ENCODE measurements around the gene SPTBN4.
"Not testable (repeated sequence)": the region's sequence is repeated elsewhere in the genome, so short reads cannot be mapped to it uniquely, and the experiment has no call there.

The SPTBN4 gene

GRCh38 chr19:40465557-40466218 is 1.1 kb upstream of the SPTBN4 start, which contains the start of gene BLVRB:
TSS of gene BLVRB (minus strand) at chr19:40465745. CDS start at chr19:40465688, 57 bp downstream.
- DNase-seq = peak; percentile 100

DNA sequence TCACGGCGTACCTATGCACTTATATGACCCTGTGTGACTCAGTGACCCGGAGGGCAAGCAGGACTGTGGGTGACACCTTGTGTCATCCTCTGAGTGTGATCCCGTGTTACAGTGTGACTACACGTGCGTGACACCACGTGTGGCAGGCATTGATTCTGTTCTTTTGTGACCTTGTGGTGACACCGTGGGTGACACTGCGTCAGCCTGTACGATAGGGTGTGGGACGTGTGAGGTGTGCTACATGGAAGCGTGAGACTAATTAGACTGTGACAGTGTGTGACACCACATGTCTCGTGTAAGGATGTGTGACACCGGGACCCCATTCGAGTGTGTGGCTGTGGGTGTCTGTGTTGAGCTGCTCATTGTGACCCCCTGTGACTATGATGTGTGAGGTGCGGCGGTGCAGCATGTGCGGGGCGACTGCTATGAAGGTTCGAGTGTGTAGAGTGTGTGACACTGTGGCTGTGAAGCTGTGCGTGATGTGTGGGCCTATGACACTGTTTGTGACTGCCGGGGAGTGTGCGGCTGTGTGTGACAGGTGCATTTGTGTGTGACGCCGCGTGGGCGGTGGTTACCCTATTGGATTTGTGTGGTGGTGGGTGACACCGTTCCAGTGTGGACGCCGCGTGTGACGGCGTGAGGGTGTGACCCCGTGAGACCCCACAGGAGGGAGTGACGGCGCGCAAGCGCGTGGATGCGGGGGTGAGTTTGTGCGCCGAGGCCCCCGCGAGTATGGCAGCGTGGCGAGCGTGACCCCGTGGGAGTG is 399 bp upstream of the SPTBN4 start:
- peak; percentile 69 for DNase-seq

DNA sequence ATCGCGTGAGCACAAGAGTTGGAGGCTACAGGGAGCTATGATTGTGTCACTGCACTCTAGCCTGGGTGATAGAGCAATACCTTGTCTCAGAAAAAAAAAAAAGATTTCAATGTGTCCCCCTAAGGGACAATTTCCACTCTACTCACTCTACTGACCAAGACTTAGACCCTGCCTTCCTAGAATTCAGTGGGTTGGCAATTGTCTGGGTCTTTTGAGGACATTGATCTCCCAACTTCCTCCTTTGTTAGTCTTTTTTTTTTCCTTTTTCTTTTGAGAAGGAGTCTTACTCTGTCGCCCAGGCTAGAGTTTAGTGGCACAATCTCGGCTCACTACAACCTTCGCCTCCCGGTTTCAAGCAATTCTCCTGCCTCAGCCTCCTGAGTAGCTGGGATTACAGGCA is 2.2 kb downstream of the SPTBN4 start:
- no peak for DNase-seq

GRCh38 chr19:40471111-40471510 is 4.3 kb downstream of the SPTBN4 start:
- DNase-seq = no peak

DNA sequence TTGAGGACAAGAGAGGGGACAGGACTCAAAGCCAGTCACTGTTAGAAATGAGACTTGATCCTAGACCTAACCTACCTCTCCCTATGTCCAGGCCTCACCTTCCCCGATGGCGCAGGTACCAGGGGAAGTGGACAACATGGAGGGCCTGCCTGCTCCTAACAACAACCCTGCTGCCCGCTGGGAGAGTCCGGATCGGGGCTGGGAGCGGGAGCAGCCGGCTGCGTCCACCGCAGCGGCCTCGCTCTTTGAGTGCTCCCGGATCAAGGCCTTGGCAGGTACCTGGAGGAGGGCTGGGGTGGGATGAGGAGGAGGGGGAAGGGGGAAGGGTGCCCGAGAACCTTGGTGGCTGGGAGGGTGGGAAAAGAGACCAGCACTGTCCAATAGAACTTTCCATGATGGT is 5.7 kb downstream of the SPTBN4 start:
- no peak for DNase-seq

DNA sequence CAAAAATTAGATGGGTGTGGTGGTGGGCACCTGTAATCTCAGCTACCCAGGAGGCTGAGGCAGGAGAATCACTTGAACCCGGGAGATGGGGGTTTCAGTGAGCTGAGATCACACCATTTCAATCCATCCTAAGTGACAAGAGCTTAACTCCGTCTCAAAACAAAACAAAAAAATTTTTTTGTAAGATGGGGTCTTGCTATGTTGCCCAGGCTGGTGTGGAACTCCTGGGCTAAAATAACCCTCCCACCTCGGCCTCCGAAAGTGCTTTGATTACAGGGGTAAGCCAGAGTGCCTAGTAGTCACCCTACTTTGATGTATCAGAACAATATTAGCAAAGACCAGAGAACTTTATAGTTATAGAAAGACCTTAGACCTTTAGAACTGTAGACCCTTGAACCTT is 7.9 kb downstream of the SPTBN4 start:
- no peak for DNase-seq

DNA sequence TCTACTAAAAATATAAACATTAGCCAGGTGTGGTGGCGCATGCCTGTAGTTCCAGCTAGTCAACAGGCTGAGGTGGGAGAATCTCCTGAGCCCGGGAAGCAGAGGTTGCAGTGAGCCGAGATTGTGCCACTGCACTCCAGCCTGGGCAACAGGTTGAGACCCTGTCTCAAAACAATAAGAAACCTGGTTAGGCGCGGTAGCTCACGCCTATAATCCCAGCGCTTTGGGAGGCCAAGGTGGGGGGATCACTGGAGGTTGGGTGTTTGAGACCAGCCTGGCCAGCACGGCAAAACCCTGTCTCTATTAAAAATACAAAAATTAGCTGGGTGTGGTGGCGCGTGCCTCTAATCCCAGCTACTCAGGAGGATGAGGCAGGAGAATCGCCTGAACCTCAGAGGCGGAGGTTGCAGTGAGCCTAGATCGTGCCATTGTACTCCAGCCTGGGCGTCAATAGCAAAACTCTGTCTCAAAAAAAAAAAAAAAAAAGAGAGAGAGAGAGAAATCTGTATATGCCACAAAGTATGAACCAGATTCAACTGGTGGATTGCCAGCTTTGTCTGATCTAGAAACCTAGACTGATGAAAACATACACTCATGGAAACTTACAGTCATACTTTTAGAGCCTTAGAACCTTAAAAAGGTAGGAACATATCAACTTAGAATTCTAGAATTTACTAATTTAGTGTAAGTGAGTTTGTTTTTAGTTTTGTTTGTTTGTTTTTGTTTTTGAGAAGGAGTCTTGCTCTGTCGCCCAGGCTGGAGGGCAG is 9.3 kb downstream of the SPTBN4 start:
- DNase-seq = not testable (repeated sequence)

- no peak for DNase-seq
These were observed 19.2 kb downstream of the SPTBN4 start for GRCh38 chr19:40486017-40486416.

DNA sequence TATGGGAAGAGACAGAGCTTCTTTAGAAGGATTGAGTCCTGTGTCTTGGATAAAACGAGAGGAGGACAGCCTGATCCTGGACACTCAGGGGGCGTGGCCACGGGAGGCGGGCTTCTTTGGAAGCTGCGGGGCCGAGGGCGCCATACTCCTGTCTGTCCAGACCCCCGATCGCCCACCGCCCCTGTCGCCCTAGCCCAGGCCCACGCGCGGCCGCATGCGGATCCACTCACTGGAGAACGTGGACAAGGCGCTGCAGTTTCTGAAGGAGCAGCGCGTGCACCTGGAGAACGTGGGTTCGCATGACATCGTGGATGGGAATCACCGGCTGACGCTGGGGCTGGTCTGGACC is 23.1 kb downstream of the SPTBN4 start:
- no peak for DNase-seq

DNA sequence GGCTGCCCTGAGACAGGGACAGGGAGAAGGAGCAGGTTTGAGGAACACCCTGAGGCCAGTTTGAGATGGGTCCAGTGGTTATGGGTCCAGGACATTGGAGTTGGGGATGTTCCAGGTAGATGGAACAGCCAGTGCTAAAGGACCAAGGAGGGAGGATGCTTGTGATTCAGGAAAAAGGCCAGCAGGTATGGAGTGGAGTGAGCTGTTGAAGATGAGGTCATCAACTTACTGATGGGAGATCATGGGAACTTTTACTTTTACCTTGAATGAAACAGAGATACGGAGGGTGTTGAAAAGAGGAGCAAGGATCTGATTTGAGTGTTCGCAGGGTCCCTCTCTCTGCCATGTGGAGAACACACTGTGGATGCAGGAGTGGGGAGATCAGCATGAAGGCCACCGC is 25.5 kb downstream of the SPTBN4 start:
- DNase-seq = no peak

GRCh38 chr19:40493778-40494177 is 27.0 kb downstream of the SPTBN4 start:
- DNase-seq = no peak

DNA sequence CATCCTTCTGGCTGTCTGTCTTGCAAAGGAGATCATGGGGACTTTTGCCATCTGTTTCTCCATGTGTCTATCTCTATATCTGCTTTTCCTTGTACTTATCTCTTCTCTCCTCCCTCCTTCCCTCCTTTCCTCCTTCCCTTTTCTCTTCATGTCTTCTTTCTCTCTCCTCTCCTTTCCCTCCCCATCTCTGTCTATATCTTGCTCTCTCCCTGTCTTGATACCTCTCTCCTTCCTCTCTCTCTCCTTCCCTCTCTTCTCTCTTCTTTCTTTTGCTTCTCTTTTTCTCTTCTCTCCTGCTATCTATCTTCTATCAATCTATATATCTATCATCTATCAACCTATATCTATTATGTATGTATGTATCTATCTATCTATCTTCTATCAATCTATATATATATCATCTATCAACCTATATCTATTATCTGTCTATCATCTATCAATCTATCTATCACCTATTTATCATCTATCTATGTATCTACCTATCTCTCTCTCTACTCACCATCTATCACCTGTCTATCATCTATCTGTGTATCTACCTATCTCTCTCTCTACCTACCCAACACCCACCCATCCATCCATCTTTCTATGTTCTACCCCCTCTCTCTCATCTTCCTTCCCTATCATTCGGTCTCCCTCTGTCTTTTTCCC is 27.5 kb downstream of the SPTBN4 start:
- no peak for DNase-seq

- no peak for DNase-seq
These were observed 30.4 kb downstream of the SPTBN4 start for GRCh38 chr19:40497214-40497613.

DNA sequence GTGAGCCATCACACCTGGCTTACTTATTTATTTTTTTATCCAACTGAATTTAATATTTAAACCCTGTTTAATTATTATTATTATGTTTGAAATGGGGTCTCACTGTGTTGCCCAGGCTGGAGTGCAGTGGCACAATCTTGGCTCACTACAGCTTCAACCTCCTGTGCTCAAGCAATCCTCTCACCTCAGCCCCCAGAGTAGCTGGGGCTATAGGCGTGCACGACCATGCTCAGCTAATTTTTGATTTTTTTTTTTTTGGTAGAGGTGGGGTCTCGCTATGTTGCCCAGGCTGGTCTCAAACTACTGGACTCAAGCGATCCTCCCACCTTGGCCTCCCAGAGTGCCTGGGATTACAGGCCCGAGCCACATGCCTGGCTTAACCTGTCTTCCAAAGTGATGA is 32.5 kb downstream of the SPTBN4 start:
- no peak for DNase-seq

GRCh38 chr19:40500678-40501530 is 34.1 kb downstream of the SPTBN4 start:
- not testable (repeated sequence) for DNase-seq

DNA sequence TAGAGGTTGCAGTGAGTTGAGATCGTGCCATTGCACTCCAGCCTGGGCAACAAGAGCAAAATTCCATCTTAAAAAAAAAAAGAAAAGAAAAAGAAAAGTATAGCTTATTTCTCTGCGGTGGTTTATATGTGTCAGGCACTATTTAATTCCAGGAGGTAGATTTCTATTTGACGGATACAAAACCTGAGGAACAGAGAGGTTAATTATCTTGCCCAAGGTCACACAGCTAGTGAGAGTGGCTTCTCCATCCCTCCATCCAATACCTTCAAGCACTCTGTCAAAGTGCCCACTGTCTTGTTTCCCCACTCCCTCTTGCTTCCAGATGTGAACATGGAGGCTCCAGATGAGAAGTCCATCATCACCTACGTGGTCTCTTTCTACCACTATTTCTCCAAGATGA is 34.8 kb downstream of the SPTBN4 start:
- DNase-seq = no peak

DNA sequence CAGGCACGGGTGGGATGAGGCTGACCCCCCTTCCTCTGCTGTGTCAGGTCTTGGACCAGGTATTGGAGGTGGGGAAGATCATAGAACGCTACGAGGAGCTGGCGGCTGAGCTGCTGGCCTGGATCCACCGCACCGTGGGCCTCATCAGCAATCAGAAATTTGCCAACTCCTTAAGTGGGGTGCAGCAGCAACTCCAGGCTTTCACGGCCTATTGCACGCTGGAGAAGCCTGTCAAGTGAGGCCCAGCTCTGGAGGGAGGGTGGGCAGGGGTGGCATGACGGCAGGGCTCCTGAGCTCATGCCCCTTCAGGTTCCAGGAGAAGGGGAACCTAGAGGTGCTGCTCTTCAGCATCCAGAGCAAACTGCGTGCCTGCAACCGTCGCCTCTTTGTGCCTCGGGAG is 35.3 kb downstream of the SPTBN4 start:
- no peak for DNase-seq

DNA sequence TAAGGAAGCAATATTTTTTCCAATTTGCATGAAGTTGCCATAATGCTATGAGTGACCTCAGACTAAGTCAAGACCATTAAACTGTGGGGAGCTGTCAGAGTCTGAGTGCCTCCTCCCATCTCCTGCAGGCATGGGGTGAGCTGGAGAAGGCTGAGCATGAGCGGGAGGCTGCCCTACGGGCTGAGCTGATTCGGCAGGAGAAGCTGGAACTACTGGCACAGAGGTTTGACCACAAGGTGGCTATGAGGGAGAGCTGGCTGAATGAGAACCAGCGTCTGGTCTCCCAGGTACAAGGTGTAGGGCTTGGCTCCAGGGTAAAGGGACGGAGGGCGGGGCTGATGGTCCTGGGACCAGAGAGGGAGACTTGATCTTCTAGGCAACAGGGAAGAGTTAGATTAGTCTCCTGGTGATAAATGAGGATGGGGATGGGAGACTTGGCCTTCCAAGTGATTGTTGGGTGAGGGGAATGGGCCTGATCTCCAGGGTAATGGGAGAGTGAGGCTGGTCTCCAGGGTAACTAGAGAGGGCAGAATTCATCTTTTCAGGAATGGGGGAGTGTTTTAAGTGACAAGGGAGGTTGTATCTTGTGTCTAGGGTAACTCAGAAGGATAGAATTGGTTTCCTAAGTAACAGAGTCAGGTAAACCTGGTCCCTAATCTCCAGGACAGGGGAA is 36.0 kb downstream of the SPTBN4 start:
- no peak for DNase-seq

DNA sequence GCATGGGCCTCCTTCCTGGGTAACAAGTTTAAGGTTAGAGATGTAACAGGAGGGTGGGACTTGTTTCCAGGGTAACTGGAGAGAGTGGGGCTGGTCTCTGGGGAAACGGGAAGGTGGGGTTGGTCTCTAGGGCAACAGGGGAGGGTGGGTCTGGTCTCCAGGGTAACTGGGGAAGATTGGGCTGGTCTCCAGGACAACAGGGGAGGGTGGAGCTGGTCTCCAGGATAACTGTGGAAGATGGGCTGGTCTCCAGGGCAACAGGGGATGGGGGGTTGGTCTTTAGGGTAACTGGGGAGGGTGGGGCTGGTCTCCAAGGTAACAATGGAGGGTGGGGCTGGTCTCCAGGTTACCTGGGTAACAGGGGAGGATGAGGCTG is 36.5 kb downstream of the SPTBN4 start:
- no peak for DNase-seq

DNA sequence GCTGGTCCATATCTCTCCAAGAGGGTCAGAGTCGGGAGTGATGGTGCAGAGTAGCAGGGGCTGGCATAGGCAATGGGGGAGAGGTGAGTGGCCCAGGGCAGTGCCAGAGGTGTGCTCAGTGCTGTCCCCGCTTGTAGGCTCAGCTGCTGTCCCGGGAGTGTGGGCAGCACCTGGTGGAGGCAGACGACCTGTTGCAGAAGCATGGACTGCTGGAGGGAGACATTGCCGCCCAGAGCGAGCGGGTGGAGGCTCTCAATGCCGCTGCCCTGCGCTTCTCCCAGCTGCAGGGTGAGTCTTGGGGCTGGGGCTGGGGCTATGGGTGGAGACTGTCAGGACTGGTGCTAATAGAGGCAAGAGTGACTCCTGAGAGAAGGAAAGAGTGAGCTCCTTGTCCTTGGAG is 39.3 kb downstream of the SPTBN4 start:
- DNase-seq = no peak

DNA sequence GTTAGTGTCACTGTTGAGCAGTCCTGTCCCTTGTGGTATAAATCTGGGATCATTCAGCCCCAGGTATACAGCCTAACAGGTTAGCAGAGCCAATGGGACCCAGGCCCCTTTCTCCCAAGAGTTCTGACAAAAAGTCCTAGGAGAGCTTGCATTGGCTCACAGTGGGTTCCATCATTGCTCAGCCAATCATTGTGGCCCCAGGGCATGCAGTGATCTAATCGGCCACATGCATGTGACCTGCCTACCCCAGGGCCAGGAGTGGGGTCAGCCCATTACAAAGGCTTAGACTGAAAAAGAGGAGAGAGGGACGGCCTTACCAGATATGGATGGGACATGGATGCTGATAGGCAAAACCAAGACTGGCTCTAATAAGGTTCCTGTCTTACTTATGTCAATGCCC is 41.1 kb downstream of the SPTBN4 start:
- no peak for DNase-seq

- DNase-seq = no peak
These were observed 42.0 kb downstream of the SPTBN4 start for GRCh38 chr19:40508739-40509260.
